ENCODE data around the gene LRRC47.

LRRC47 gene

GRCh38 chr1:3796215-3797061 is at the start of gene LRRC47:
Gene LRRC47, minus strand, starts transcription at chr1:3796498. Its CDS starts 22 bp downstream, at chr1:3796476.
- DNase-seq = peak; percentile 69 to 97 (median 92)

- no peak for DNase-seq
Measured at GRCh38 chr1:3842912-3843311, 46.6 kb upstream of the LRRC47 start.

GRCh38 chr1:3841491-3841890 is 45.2 kb upstream of the LRRC47 start:
- DNase-seq = no peak

- DNase-seq = peak in 1 of 56 donors; percentile 0
Measured at GRCh38 chr1:3838788-3839187, 42.5 kb upstream of the LRRC47 start.

GRCh38 chr1:3837685-3838084 is 41.4 kb upstream of the LRRC47 start:
- DNase-seq = no peak

- no peak for DNase-seq
Measured at GRCh38 chr1:3837200-3837599, 40.9 kb upstream of the LRRC47 start.

GRCh38 chr1:3836421-3836820 is 40.1 kb upstream of the LRRC47 start:
- DNase-seq = no peak

- peak in 4 of 56 donors; percentile 13 to 25 (median 18) for DNase-seq
Measured at GRCh38 chr1:3834701-3835100, 38.4 kb upstream of the LRRC47 start.

- no peak for DNase-seq
Measured at GRCh38 chr1:3831689-3832088, 35.4 kb upstream of the LRRC47 start.

GRCh38 chr1:3828391-3828790 is 32.1 kb upstream of the LRRC47 start:
- DNase-seq = no peak

GRCh38 chr1:3827813-3828307 is 31.6 kb upstream of the LRRC47 start:
- DNase-seq = peak in 24 of 56 donors; percentile 1 to 73 (median 24)

- DNase-seq = no peak
Measured at GRCh38 chr1:3825356-3825755, 29.1 kb upstream of the LRRC47 start.

GRCh38 chr1:3824650-3825049 is 28.4 kb upstream of the LRRC47 start:
- no peak for DNase-seq

GRCh38 chr1:3822421-3822820 is 26.1 kb upstream of the LRRC47 start:
- DNase-seq = no peak

- DNase-seq = no peak
Measured at GRCh38 chr1:3821908-3822307, 25.6 kb upstream of the LRRC47 start.

- DNase-seq = no peak
Measured at GRCh38 chr1:3821447-3821846, 25.1 kb upstream of the LRRC47 start.

- no peak for DNase-seq
Measured at GRCh38 chr1:3821004-3821403, 24.7 kb upstream of the LRRC47 start.

GRCh38 chr1:3820316-3820715 is 24.0 kb upstream of the LRRC47 start:
- no peak for DNase-seq

- no peak for DNase-seq
Measured at GRCh38 chr1:3819771-3820200, 23.5 kb upstream of the LRRC47 start.

- no peak for DNase-seq
Measured at GRCh38 chr1:3817821-3818597, 21.7 kb upstream of the LRRC47 start.

GRCh38 chr1:3817138-3817740 is 20.9 kb upstream of the LRRC47 start:
- no peak for DNase-seq

All from amygdala (tissue), 56 donors.